WTC11 (cell line): Measurements from ENCODE around the gene FAM50B.

Source experiments
- ATF3 ChIP-seq: sonication (generic); formaldehyde crosslinking; conservative IDR thresholded peaks from 2 replicates; pipeline ENCODE4 v1.8.1; 2022; ENCODE audit warnings: mild to moderate bottlenecking, missing genetic modification reagents
- FOXK1 ChIP-seq: sonication (generic); formaldehyde crosslinking; IDR thresholded peaks from 2 replicates; pipeline ENCODE4 v1.8.0; 2022; ENCODE audit warnings: mild to moderate bottlenecking, moderate library complexity, missing genetic modification reagents
- GTF2I ChIP-seq: fragments of 250-450 bp; sonication (Bioruptor Pico); conservative IDR thresholded peaks from 2 replicates; pipeline ENCODE4 v1.4.0; 2021; ENCODE audit warnings: mild to moderate bottlenecking
- KAT7 ChIP-seq: sonication (generic); formaldehyde crosslinking; IDR thresholded peaks from 2 replicates; pipeline ENCODE4 v1.8.1; 2023; ENCODE audit warnings: missing genetic modification reagents, mild to moderate bottlenecking, borderline replicate concordance
- TCF7 ChIP-seq: sonication (generic); formaldehyde crosslinking; IDR thresholded peaks from 2 replicates; pipeline ENCODE4 v1.8.0; 2022; ENCODE audit warnings: mild to moderate bottlenecking, low read depth, missing genetic modification reagents, moderate library complexity
- ZNF423 ChIP-seq: fragments of 250-450 bp; sonication (Bioruptor Pico); IDR thresholded peaks from 2 replicates; pipeline ENCODE4 v2.1.2; 2022; ENCODE audit warnings: mild to moderate bottlenecking, moderate library complexity
- TF ChIP-seq, protein P1 (sequence below): fragments of 200-600 bp; IDR thresholded peaks from 2 replicates; pipeline ENCODE4 v1.8.0; 2022; ENCODE audit warnings: antibody characterized with exemption

DNA sequence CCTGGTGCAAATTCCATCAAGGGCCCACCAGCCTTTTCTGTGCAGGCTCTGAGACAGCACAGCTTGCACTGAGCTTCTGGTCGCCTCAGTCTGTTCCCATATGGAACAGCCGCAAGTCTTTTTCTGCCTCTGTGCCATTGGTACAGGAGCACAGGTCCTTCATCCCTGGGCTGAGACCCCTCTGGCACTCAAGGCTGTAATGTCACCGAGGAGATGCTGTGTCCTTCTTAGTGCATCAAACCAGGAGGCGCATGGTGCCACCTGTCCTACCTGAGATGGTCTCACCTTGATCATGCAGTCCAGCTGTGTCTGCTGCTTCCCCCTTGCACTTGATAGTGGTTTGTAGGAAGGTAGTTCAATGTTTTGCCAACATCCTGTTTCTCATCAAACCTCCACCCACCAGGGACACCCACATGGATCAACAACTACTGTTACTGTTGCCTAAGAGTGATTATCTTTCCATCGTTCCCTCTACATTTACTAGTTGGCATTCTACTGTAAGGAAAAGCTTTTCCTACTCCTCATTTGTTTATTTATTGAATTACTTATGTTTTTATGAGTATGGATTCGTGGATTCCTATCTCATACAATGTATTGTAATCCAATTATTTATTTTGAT is 29.0 kb downstream of the FAM50B start:
- TF ChIP-seq FOXK1 (CRISPR knock-in tag), result no peak
- TF ChIP-seq KAT7 (CRISPR knock-in tag), result no peak
- TF ChIP-seq GTF2I, result no peak
- TF ChIP-seq, protein P1, sequence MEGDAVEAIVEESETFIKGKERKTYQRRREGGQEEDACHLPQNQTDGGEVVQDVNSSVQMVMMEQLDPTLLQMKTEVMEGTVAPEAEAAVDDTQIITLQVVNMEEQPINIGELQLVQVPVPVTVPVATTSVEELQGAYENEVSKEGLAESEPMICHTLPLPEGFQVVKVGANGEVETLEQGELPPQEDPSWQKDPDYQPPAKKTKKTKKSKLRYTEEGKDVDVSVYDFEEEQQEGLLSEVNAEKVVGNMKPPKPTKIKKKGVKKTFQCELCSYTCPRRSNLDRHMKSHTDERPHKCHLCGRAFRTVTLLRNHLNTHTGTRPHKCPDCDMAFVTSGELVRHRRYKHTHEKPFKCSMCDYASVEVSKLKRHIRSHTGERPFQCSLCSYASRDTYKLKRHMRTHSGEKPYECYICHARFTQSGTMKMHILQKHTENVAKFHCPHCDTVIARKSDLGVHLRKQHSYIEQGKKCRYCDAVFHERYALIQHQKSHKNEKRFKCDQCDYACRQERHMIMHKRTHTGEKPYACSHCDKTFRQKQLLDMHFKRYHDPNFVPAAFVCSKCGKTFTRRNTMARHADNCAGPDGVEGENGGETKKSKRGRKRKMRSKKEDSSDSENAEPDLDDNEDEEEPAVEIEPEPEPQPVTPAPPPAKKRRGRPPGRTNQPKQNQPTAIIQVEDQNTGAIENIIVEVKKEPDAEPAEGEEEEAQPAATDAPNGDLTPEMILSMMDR, result no peak
- TF ChIP-seq TCF7, result no peak
- no peak for TF ChIP-seq ATF3 (CRISPR knock-in tag)
- no peak for TF ChIP-seq ZNF423
